Cardiac muscle cell (in vitro differentiated cells and primary cell): Measurements from ENCODE around the gene CYGB. TPM values are rescaled to one million over a fixed set of nuclear protein-coding genes. Genes with fewer than 3 reads are reported as not detected.

Experiments used
- DNase-seq, 2 donors: peaks; one replicate each; pipeline versions ENCODE4 v3.0.0 to v3.0.0-alpha.2; 2010 to 2017; ENCODE audit warnings: low read depth in 1 of 2, low spot score in 1 of 2
- H3K27ac ChIP-seq: fragments of 200-600 bp; sonication (generic); 2 replicates; pipeline ENCODE4 v1.5.1; 2016
- H3K27me3 ChIP-seq: fragments of 200-600 bp; sonication (generic); 2 replicates; pipeline ENCODE4 v1.6.0; 2016; ENCODE audit warnings: control low read depth
- H3K36me3 ChIP-seq: fragments of 200-600 bp; sonication (generic); 2 replicates; pipeline ENCODE4 v1.5.1; 2016; ENCODE audit warnings: control low read depth
- H3K4me1 ChIP-seq: fragments of 200-600 bp; sonication (generic); 2 replicates; pipeline ENCODE4 v1.8.1; 2017; ENCODE audit warnings: low read depth, mild to moderate bottlenecking, mixed run types
- H3K4me3 ChIP-seq: fragments of 200-600 bp; sonication (generic); 2 replicates; pipeline ENCODE4 v1.5.1; 2016; ENCODE audit warnings: mild to moderate bottlenecking
- H3K9me3 ChIP-seq: fragments of 200-600 bp; sonication (generic); 2 replicates; pipeline ENCODE4 v1.5.1; 2017; ENCODE audit warnings: low read depth, mild to moderate bottlenecking, control low read depth
- polyA plus RNA-seq: library from polyadenylated mRNA; unstranded; fragments of >200 nt; fragmentation: Nextera tagmentation; extraction: Ambion mirVana; gene quantifications from 2 replicates; pipeline ENCODE4 v1.2.1, GENCODE V29; 2016
- total RNA-seq: library from RNA; depleted of rRNA; stranded (reverse); fragments of >200 nt; gene quantifications from 2 replicates; pipeline ENCODE4 v1.2.3, GENCODE V29; 2016
- TF ChIP-seq, protein P1 (sequence below): IDR thresholded peaks from 2 replicates; pipeline ENCODE4 v1.5.1; 2012; ENCODE audit warnings: low read depth, mild to moderate bottlenecking, low read length

The CYGB gene
- total and polyA plus RNA-seq, 2 experiments from 2014 or later, result 7.4 to 11.9 TPM

DNA sequence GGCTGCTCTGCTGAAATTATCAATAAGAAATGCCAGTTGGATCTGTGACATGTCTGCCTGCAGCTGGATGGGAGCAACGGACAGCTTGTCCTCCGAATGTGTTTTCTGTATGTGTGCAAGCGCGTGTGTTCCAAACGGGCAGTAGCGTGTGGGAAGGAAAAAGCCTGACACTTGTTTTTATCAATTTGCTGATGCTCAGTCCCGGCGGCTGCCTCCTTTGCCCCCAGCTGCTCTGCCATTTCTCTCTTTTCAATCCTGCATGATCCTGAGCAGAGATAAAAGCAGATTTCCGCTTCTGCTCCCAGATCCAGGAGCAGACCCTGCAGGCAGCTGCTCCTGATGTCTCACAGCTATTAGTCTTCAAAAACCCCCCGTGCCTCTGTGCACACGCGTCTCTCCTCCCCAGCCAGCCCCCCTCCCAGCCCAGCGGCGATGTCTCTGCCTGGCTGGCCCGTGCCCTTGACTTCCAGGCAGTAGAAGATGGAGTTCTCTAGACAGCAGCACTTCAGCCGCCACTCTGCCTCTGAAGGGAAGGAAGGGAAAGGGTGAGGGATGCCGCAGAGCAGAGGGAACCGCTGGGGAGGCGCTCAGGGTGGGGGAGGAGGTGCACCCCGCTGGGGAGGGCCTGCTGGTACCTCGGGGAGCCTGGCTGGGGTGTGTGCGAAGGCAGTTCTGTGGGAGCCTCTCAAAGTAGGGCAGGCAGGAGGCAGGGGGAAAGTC lies 6.5 kb upstream of the CYGB start:
- Histone ChIP-seq H3K9me3 (no peaks in the 10 kb centered on the region), H3K27me3 (peaks cover 4% of the 10 kb centered on the region), H3K36me3 (no peaks in the 10 kb centered on the region), H3K4me3 (no peak overlapping the region), H3K27ac (peak overlapping the region; percentile 49), H3K4me1 (peaks cover 38% of the 10 kb centered on the region)
- peak in 1 of 2 donors; percentile 59 for DNase-seq
- TF ChIP-seq, protein P1, sequence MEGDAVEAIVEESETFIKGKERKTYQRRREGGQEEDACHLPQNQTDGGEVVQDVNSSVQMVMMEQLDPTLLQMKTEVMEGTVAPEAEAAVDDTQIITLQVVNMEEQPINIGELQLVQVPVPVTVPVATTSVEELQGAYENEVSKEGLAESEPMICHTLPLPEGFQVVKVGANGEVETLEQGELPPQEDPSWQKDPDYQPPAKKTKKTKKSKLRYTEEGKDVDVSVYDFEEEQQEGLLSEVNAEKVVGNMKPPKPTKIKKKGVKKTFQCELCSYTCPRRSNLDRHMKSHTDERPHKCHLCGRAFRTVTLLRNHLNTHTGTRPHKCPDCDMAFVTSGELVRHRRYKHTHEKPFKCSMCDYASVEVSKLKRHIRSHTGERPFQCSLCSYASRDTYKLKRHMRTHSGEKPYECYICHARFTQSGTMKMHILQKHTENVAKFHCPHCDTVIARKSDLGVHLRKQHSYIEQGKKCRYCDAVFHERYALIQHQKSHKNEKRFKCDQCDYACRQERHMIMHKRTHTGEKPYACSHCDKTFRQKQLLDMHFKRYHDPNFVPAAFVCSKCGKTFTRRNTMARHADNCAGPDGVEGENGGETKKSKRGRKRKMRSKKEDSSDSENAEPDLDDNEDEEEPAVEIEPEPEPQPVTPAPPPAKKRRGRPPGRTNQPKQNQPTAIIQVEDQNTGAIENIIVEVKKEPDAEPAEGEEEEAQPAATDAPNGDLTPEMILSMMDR, result no peak

DNA sequence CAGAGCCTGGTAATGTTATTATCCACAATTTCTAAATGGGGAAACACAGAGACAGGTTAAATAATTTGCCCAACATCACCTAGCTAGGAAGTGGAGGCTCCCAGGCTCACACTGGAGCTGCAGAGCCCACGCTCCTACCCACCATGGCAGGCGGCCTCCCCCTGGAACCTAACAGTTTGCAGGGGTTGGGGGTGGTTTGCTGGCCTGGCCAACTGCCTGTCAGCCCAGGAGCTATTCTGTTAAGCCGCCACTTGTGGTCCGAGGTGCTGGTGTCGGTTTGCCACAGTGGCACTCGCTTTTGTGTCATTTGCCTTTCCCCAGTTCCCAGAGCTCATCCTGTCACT lies 5.9 kb upstream of the CYGB start:
- DNase-seq, result no peak
- Histone ChIP-seq H3K27me3 (peaks cover 10% of the 10 kb centered on the region), H3K9me3 (no peaks in the 10 kb centered on the region), H3K27ac (peak overlapping the region; percentile 49), H3K4me3 (no peak overlapping the region), H3K4me1 (peaks cover 38% of the 10 kb centered on the region), H3K36me3 (no peaks in the 10 kb centered on the region)
- TF ChIP-seq, protein P1, result no peak

DNA sequence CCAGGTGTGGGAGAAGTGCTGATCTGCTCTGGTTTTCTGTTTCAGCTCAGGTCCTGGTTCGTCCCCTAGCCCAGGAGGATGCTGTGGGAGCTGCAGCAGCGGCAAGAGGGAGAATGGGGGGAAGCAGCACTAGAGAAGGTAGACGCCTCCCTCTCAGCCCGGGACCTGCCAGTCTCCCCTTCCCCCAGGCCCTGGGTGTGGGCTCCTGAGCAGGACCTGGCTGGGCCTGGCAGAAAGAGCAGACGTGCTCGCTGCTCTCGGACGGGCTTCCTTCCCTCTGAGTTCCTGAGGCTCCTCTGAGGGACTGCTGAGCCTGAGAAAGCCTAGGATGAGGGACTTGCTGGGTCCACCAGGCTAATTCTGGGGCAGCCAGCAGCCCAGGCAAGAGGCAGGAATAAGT lies 5.5 kb upstream of the CYGB start:
- no peak for DNase-seq
- peaks cover 38% of the 10 kb centered on the region for H3K4me1 ChIP-seq
- H3K27me3 ChIP-seq, result peaks cover 14% of the 10 kb centered on the region
- H3K9me3 ChIP-seq, result no peaks in the 10 kb centered on the region
- TF ChIP-seq, protein P1, result no peak
- no peak overlapping the region for H3K4me3 ChIP-seq
- no peak overlapping the region for H3K27ac ChIP-seq
- no peaks in the 10 kb centered on the region for H3K36me3 ChIP-seq

DNA sequence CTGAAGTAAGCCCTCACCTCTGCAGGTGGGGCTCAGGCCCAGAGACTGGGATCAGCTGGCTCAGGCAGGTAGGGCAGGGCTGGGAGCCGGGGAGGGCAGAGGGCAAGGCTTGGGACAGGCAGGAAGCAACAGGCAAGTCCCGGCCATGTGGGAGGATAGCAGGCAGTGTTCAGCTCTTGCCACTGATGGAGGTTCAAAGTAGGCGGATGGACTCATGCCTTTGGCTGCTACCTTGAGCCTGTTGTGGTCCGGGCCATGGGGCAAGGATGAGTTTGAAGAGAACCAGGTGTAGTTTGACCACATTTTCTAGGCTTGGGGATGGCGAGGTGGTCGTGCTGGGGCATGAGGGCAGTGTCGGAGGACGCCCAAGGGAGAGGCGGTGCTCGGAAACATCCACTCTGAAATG lies 5.1 kb upstream of the CYGB start:
- Histone ChIP-seq H3K27me3 (peaks cover 19% of the 10 kb centered on the region), H3K4me1 (peaks cover 38% of the 10 kb centered on the region), H3K36me3 (no peaks in the 10 kb centered on the region), H3K27ac (no peak overlapping the region), H3K4me3 (no peak overlapping the region), H3K9me3 (no peaks in the 10 kb centered on the region)
- DNase-seq, result no peak
- TF ChIP-seq, protein P1, result no peak

DNA sequence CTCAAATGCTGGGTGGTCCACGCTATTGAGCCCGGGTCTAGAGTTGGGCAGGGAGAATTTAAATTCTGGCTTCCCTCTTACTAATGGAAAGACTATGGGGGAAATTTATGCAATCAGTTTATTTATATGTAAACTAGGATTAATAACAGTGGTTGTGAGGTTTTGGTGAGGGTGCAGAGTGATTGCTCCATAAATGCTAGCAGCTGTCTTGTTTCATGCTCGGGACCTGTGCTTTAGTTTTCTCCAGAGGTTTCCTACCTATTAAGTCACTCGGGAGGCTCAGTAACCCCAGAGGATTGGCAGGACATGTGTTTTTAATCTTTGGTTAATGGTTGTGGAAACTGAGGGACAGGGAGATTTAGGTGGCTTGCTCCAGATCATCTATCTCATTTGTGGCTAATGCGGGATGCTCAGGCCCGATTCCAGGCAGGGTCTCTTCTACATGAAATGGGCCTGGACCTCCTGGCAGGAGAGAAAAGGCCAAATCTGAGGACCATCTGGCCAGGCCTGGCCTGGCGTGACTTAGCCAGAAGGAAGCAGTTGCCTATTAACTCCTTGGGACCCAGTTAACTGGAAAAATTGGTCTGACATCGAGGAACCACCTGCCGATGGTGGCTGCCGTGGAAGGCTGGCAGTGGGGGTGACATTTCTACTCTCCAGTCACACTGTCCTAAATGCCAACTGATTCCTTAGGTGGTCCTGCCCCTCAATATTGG lies 4.4 kb upstream of the CYGB start:
- peaks cover 24% of the 10 kb centered on the region for H3K27me3 ChIP-seq

More for the DNA sequence above, 4.4 kb upstream of the CYGB start:
- no peak for DNase-seq
- Histone ChIP-seq H3K9me3 (no peaks in the 10 kb centered on the region), H3K4me1 (peaks cover 34% of the 10 kb centered on the region), H3K36me3 (no peaks in the 10 kb centered on the region), H3K4me3 (no peak overlapping the region), H3K27ac (no peak overlapping the region)
- TF ChIP-seq, protein P1, result no peak
